GM21528 (cell line): Measurements from ENCODE around the gene BCL11A.

Experiments used
- ATAC-seq: cut with Tn5 transposase; IDR thresholded peaks from one replicate; pipeline ENCODE4 v1.9.1; 2021; ENCODE audit warnings: mild to moderate bottlenecking, moderate library complexity; ENCODE audit not compliant: unreplicated experiment, low FRiP score

The BCL11A gene

GRCh38 chr2:60490848-60491247 lies 62.6 kb downstream of the BCL11A start:
- no peak for ATAC-seq

- ATAC-seq = no peak
Measured at GRCh38 chr2:60490441-60490840, 63.0 kb downstream of the BCL11A start.

- ATAC-seq = no peak
Measured at GRCh38 chr2:60489289-60489688, 64.2 kb downstream of the BCL11A start.

GRCh38 chr2:60488291-60488690 lies 65.2 kb downstream of the BCL11A start:
- ATAC-seq = peak; percentile 58

GRCh38 chr2:60487174-60487573 lies 66.3 kb downstream of the BCL11A start:
- no peak for ATAC-seq

GRCh38 chr2:60486551-60486950 lies 66.9 kb downstream of the BCL11A start:
- no peak for ATAC-seq

- ATAC-seq = no peak
Measured at GRCh38 chr2:60486067-60486466, 67.4 kb downstream of the BCL11A start.

GRCh38 chr2:60485550-60485949 lies 67.9 kb downstream of the BCL11A start:
- no peak for ATAC-seq

- no peak for ATAC-seq
Measured at GRCh38 chr2:60485055-60485454, 68.4 kb downstream of the BCL11A start.

GRCh38 chr2:60484133-60484645 lies 69.3 kb downstream of the BCL11A start:
- ATAC-seq = peak; percentile 47

GRCh38 chr2:60483401-60483800 lies 70.1 kb downstream of the BCL11A start:
- no peak for ATAC-seq

GRCh38 chr2:60482222-60482621 lies 71.2 kb downstream of the BCL11A start:
- no peak for ATAC-seq

- no peak for ATAC-seq
Measured at GRCh38 chr2:60481257-60481656, 72.2 kb downstream of the BCL11A start.

GRCh38 chr2:60480089-60480773 lies 73.2 kb downstream of the BCL11A start:
- no peak for ATAC-seq

- no peak for ATAC-seq
Measured at GRCh38 chr2:60479226-60480088, 74.0 kb downstream of the BCL11A start.

- ATAC-seq = no peak
Measured at GRCh38 chr2:60478660-60479059, 74.8 kb downstream of the BCL11A start.

GRCh38 chr2:60476206-60476954 lies 77.1 kb downstream of the BCL11A start:
- ATAC-seq = no peak

GRCh38 chr2:60475123-60475830 lies 78.2 kb downstream of the BCL11A start:
- no peak for ATAC-seq

GRCh38 chr2:60474301-60474700 lies 79.2 kb downstream of the BCL11A start:
- no peak for ATAC-seq

GRCh38 chr2:60473546-60473945 lies 79.9 kb downstream of the BCL11A start:
- no peak for ATAC-seq
